IMR-90 (cell line): ENCODE results near the gene COL1A1. TPM values are rescaled to one million over a fixed set of nuclear protein-coding genes. Genes with fewer than 3 reads are reported as not detected.

Experiments used
- ATAC-seq: fragments of 200-7000 bp; cut with Tn5 transposase; 2 replicates; pipeline ENCODE4 v1.9.1; 2020; ENCODE audit warnings: low read depth, mild to moderate bottlenecking, moderate library complexity
- BruUV-seq: library from RNA; stranded (reverse); fragments of 400-500 nt; replicated peaks from 2 replicates; lab custom pipeline; 2021; lab: Mats Ljungman, UMichigan
- CTCF ChIA-PET: fragments of 300-600 bp; formaldehyde crosslinking; extraction: SDS; loops from one replicate; lab custom pipeline; 2021; ENCODE audit warnings: antibody characterized with exemption; lab: Yijun Ruan, JAX
- POLR2A ChIA-PET: fragments of 300-600 bp; sonication (Branson Sonifier 250); formaldehyde crosslinking; loops from one replicate; lab custom pipeline; 2022; ENCODE audit warnings: antibody characterized with exemption; ENCODE audit not compliant: unreplicated experiment; lab: Charles Lee
- DNase-seq: peaks from one replicate; pipeline ENCODE4 v3.0.0; 2013
- H2AFZ ChIP-seq: replicated peaks from 2 replicates; pipeline ENCODE3; 2013; ENCODE audit warnings: low read length, mild to moderate bottlenecking; ENCODE audit not compliant: poor library complexity
- H2AK5ac ChIP-seq: 2 replicates; pipeline ENCODE4 v1.6.1; 2013; ENCODE audit warnings: low read depth, low read length, inconsistent platforms
- H2AK9ac ChIP-seq: replicated peaks from 2 replicates; pipeline ENCODE3; 2013; ENCODE audit warnings: mild to moderate bottlenecking, low read depth, low read length, moderate library complexity; ENCODE audit not compliant: poor library complexity
- H2BK120ac ChIP-seq: 2 replicates; pipeline ENCODE4 v1.6.1; 2013; ENCODE audit warnings: low read depth, low read length, inconsistent platforms
- H2BK15ac ChIP-seq: 3 replicates; pipeline ENCODE4 v1.6.1; 2013; ENCODE audit warnings: low read depth, low read length, inconsistent platforms
- H2BK20ac ChIP-seq: 2 replicates; pipeline ENCODE4 v1.6.1; 2013; ENCODE audit warnings: low read depth, mild to moderate bottlenecking, inconsistent platforms, low read length, moderate library complexity
- H2BK5ac ChIP-seq: 2 replicates; pipeline ENCODE4 v1.6.1; 2013; ENCODE audit warnings: mild to moderate bottlenecking, low read depth, low read length, inconsistent platforms; ENCODE audit not compliant: poor library complexity, severe bottlenecking
- H3K14ac ChIP-seq: replicated peaks from 2 replicates; pipeline ENCODE4 v1.6.1; 2013; ENCODE audit warnings: low read depth, low read length, inconsistent platforms
- H3K18ac ChIP-seq: 2 replicates; pipeline ENCODE4 v1.6.1; 2013; ENCODE audit warnings: low read depth, low read length, control low read depth
- H3K23ac ChIP-seq: 2 replicates; pipeline ENCODE4 v1.6.1; 2013; ENCODE audit warnings: low read depth, low read length, inconsistent platforms
- H3K27ac ChIP-seq: 2 replicates; pipeline ENCODE4 v1.5.1; 2013; ENCODE audit warnings: mild to moderate bottlenecking, control low read depth, low read length; ENCODE audit not compliant: insufficient read depth
- H3K27me3 ChIP-seq: 2 replicates; pipeline ENCODE4 v1.6.1; 2013; ENCODE audit warnings: low read length; ENCODE audit not compliant: control insufficient read depth, insufficient read depth
- H3K36me3 ChIP-seq: 2 replicates; pipeline ENCODE4 v1.6.1; 2013; ENCODE audit warnings: low read length, mixed read lengths; ENCODE audit not compliant: control insufficient read depth, insufficient read depth
- H3K4ac ChIP-seq: 2 replicates; pipeline ENCODE4 v1.6.1; 2013; ENCODE audit warnings: low read depth, low read length, inconsistent platforms
- H3K4me1 ChIP-seq: 2 replicates; pipeline ENCODE4 v1.6.1; 2013; ENCODE audit warnings: low read length, mixed read lengths; ENCODE audit not compliant: control insufficient read depth, insufficient read depth
- H3K4me2 ChIP-seq: 2 replicates; pipeline ENCODE4 v1.6.1; 2013; ENCODE audit warnings: low read depth, mild to moderate bottlenecking, control low read depth, low read length, moderate library complexity
- H3K4me3 ChIP-seq: 2 replicates; pipeline ENCODE4 v1.5.1; 2013; ENCODE audit warnings: low read depth, mild to moderate bottlenecking, control low read depth, low read length, moderate library complexity; ENCODE audit not compliant: insufficient read depth
- H3K56ac ChIP-seq: 2 replicates; pipeline ENCODE4 v1.6.1; 2013; ENCODE audit warnings: low read length, inconsistent platforms; ENCODE audit not compliant: insufficient read depth; ENCODE audit errors: extremely low read depth
- H3K79me1 ChIP-seq, 2 experiments: 2 replicates each; pipeline ENCODE4 v1.6.1; 2013; ENCODE audit warnings: low read length in 2 of 2, inconsistent platforms in 1 of 2, low read depth in 1 of 2
- H3K9ac ChIP-seq: 2 replicates; pipeline ENCODE4 v1.6.1; 2013; ENCODE audit warnings: low read depth, low read length, control low read depth
- H3K9me1 ChIP-seq: 2 replicates; pipeline ENCODE4 v1.6.1; 2013; ENCODE audit warnings: low read length, inconsistent platforms; ENCODE audit not compliant: insufficient read depth
- H3K9me3 ChIP-seq: 2 replicates; pipeline ENCODE4 v1.6.1; 2013; ENCODE audit warnings: low read length; ENCODE audit not compliant: control insufficient read depth, insufficient read depth
- H4K20me1 ChIP-seq: 2 replicates; pipeline ENCODE4 v1.6.1; 2013; ENCODE audit warnings: low read length, inconsistent platforms; ENCODE audit not compliant: insufficient read depth
- H4K5ac ChIP-seq: 2 replicates; pipeline ENCODE4 v1.6.1; 2013; ENCODE audit warnings: mild to moderate bottlenecking, low read depth, low read length, control low read depth
- H4K8ac ChIP-seq, 2 experiments: 2 replicates each; pipeline ENCODE4 v1.6.1; 2013; ENCODE audit warnings: low read depth in 2 of 2, low read length in 2 of 2, control low read depth in 1 of 2, inconsistent platforms in 1 of 2
- H4K91ac ChIP-seq: 2 replicates; pipeline ENCODE4 v1.6.1; 2013; ENCODE audit warnings: low read depth, low read length, inconsistent platforms; ENCODE audit not compliant: insufficient read depth
- BHLHE40 ChIP-seq: fragments of 150-350 bp; IDR thresholded peaks from 2 replicates; pipeline ENCODE4 v1.6.1; 2016; ENCODE audit warnings: mild to moderate bottlenecking, low read depth, low read length
- CEBPB ChIP-seq: IDR thresholded peaks from 2 replicates; pipeline ENCODE4 v1.6.1; 2012; ENCODE audit warnings: low read depth, low read length, improper control_type of control experiment
- ELK1 ChIP-seq: fragments of 150-350 bp; IDR thresholded peaks from 2 replicates; pipeline ENCODE4 v1.6.1; 2016; ENCODE audit warnings: low read depth, mild to moderate bottlenecking, low read length, moderate library complexity, borderline replicate concordance
- FOS ChIP-seq: fragments of 150-350 bp; IDR thresholded peaks from 2 replicates; pipeline ENCODE4 v1.6.1; 2016; ENCODE audit warnings: low read depth, low read length
- MAFK ChIP-seq: IDR thresholded peaks from 2 replicates; pipeline ENCODE4 v1.6.1; 2012; ENCODE audit warnings: low read depth, low read length, improper control_type of control experiment
- MAZ ChIP-seq: IDR thresholded peaks from 2 replicates; pipeline ENCODE4 v1.6.1; 2012; ENCODE audit warnings: low read depth, mild to moderate bottlenecking, low read length, improper control_type of control experiment, moderate library complexity, borderline replicate concordance
- MXI1 ChIP-seq: IDR thresholded peaks from 2 replicates; pipeline ENCODE4 v1.6.1; 2012; ENCODE audit warnings: low read depth, mild to moderate bottlenecking, low read length, moderate library complexity, borderline replicate concordance
- NFE2L2 ChIP-seq: fragments of 150-350 bp; IDR thresholded peaks from 2 replicates; pipeline ENCODE4 v1.6.1; 2016; ENCODE audit warnings: low read depth, mild to moderate bottlenecking, low read length
- POLR2A ChIP-seq: IDR thresholded peaks from 2 replicates; pipeline ENCODE4 v1.6.1; 2012; ENCODE audit warnings: mild to moderate bottlenecking, low read depth, low read length
- RAD21 ChIP-seq: IDR thresholded peaks from 2 replicates; pipeline ENCODE4 v1.6.1; 2012; ENCODE audit warnings: low read length, improper control_type of control experiment
- RCOR1 ChIP-seq: IDR thresholded peaks from 2 replicates; pipeline ENCODE4 v1.6.1; 2012; ENCODE audit warnings: mild to moderate bottlenecking, low read length, improper control_type of control experiment; ENCODE audit not compliant: insufficient replicate concordance
- RFX5 ChIP-seq: IDR thresholded peaks from 2 replicates; pipeline ENCODE4 v1.8.0; 2012; ENCODE audit warnings: low read depth, mild to moderate bottlenecking, low read length, moderate library complexity
- SMC3 ChIP-seq: fragments of 150-350 bp; IDR thresholded peaks from 2 replicates; pipeline ENCODE4 v1.6.1; 2016; ENCODE audit warnings: low read depth, mild to moderate bottlenecking, antibody characterized with exemption, low read length, moderate library complexity
- USF2 ChIP-seq: fragments of 150-350 bp; IDR thresholded peaks from 2 replicates; pipeline ENCODE4 v1.6.1; 2017; ENCODE audit warnings: mild to moderate bottlenecking, antibody characterized with exemption, low read length, low read depth
- WGBS, 2 experiments: methylation state at CpG; one replicate each; pipeline versions ENCODE4 v1.1.5 to v1.1.7; 2013; ENCODE audit warnings: missing lambda C conversion rate in 2 of 2; ENCODE audit not compliant: insufficient read length in 1 of 2; ENCODE audit errors: extremely low coverage in 2 of 2; 5-methylcytosine and 5-hydroxymethylcytosine counted together
- dilution Hi-C: fragments of 300-500 bp; cut with HindIII; formaldehyde crosslinking; loops from one replicate; pipeline ENCODE4 v1.14.3; 2018; ENCODE audit warnings: low sequenced_read_pairs; ENCODE audit not compliant: unreplicated experiment
- in situ Hi-C: fragments of 300-500 bp; cut with MboI; formaldehyde crosslinking; loops from 3 replicates; pipeline ENCODE4 v1.14.3; 2019; ENCODE audit warnings: low sequenced_read_pairs, inconsistent platforms, mixed read lengths
- intact Hi-C: fragments of 100-400 bp; cut with micrococcal nuclease; formaldehyde crosslinking; loops from 2 replicates; pipeline ENCODE4 v1.10.0; 2022
- polyA plus RNA-seq, 3 experiments: library from polyadenylated mRNA; depleted of rRNA; stranded (reverse); fragments of >200 nt; gene quantifications; 2 replicates each; pipeline ENCODE4 v1.2.3, GENCODE V29; 2012; ENCODE audit warnings: low replicate concordance in 1 of 3
- total RNA-seq: library from RNA; depleted of rRNA; stranded (reverse); fragments of >200 nt; gene quantifications from 2 replicates; pipeline ENCODE4 v1.2.3, GENCODE V29; 2012

The COL1A1 gene
- total and polyA plus RNA-seq, 2 of the 4 experiments (the other 2 are of a cell fraction), result 2,180 to 4,350 TPM

- peak overlapping the region; percentile 74 for H3K4me2 ChIP-seq
- peak overlapping the region; percentile 93 to 99 for H4K8ac ChIP-seq
- H2AK9ac ChIP-seq, result peak overlapping the region; percentile 100
- H2BK120ac ChIP-seq, result peak overlapping the region; percentile 99
- no CpG with 5 or more reads among the region's 26 CpGs for WGBS, 2 experiments
- H2BK15ac ChIP-seq, result peak overlapping the region; percentile 99
- dilution Hi-C loops, result no loop called here
- peak overlapping the region; percentile 100 for H2AK5ac ChIP-seq
- H2AFZ ChIP-seq, result peak overlapping the region; percentile 58
- H3K36me3 ChIP-seq, result no peaks in the 10 kb centered on the region
- H3K9me3 ChIP-seq, result no peaks in the 10 kb centered on the region
- in situ Hi-C loops, result no loop called here
- H3K14ac ChIP-seq, result peak overlapping the region; percentile 100
- intact Hi-C loops, result loop anchor here (1.0 kb wide), 2 partner anchors 8 to 10 kb away; no protein-coding TSS in a partner anchor
- no TSS peak for BruUV-seq
- peak overlapping the region; percentile 97 for H4K5ac ChIP-seq
- peak; percentile 99 for DNase-seq
- no peaks in the 10 kb centered on the region for H4K20me1 ChIP-seq
- peak; percentile 61 for ATAC-seq
- H3K23ac ChIP-seq, result peak overlapping the region; percentile 100
- peak overlapping the region; percentile 100 for H4K91ac ChIP-seq
- CTCF ChIA-PET, result interaction anchor here (0.7 to 1.9 kb wide), 6 partner anchors 10 to 116 kb away, joined by 3 to 6 read pairs (median 4); no protein-coding TSS in a partner anchor
- H2BK20ac ChIP-seq, result peak overlapping the region; percentile 98
- H3K4ac ChIP-seq, result peak overlapping the region; percentile 100
- H2BK5ac ChIP-seq, result peak overlapping the region; percentile 99
- peaks cover 44% of the 10 kb centered on the region for H3K9me1 ChIP-seq
- peak overlapping the region; percentile 94 for H3K9ac ChIP-seq
- peaks cover 23 to 80% of the 10 kb centered on the region in 2 experiments for H3K79me1 ChIP-seq
- peak overlapping the region; percentile 97 for H3K18ac ChIP-seq
- H3K27me3 ChIP-seq, result no peaks in the 10 kb centered on the region
- peaks cover 65% of the 10 kb centered on the region for H3K4me1 ChIP-seq
- peak overlapping the region; percentile 14 for H3K4me3 ChIP-seq
- POLR2A ChIA-PET, result interaction anchor here (0.5 to 5.7 kb wide), 12 partner anchors 9 to 106 kb away, joined by 3 to 159 read pairs (median 4); partner anchors contain the start of gene COL1A1
- peak overlapping the region; percentile 95 for H3K27ac ChIP-seq
- peak overlapping the region; percentile 99 for H3K56ac ChIP-seq
- TF ChIP-seq SMC3 (peak; percentile 24), ELK1 (no peak), BHLHE40 (peak; percentile 54; the same call in 1 of the 2 replicates), USF2 (peak; percentile 82), FOS (peak; percentile 97), RCOR1 (peak; percentile 90), NFE2L2 (peak; percentile 27; the same call in 1 of the 2 replicates), RAD21 (peak; percentile 39), MAZ (peak; percentile 100), MXI1 (peak; percentile 71), RFX5 (no peak), CEBPB (no peak), MAFK (no peak), POLR2A (peak; percentile 89)
Measured at GRCh38 chr17:50210240-50211225, 9.1 kb upstream of the COL1A1 start.
